ENCODE results near the gene PIGQ.
"Not testable (repeated sequence)": the region's sequence is repeated elsewhere in the genome, so short reads cannot be mapped to it uniquely, and the experiment has no call there.

Gene PIGQ

DNA sequence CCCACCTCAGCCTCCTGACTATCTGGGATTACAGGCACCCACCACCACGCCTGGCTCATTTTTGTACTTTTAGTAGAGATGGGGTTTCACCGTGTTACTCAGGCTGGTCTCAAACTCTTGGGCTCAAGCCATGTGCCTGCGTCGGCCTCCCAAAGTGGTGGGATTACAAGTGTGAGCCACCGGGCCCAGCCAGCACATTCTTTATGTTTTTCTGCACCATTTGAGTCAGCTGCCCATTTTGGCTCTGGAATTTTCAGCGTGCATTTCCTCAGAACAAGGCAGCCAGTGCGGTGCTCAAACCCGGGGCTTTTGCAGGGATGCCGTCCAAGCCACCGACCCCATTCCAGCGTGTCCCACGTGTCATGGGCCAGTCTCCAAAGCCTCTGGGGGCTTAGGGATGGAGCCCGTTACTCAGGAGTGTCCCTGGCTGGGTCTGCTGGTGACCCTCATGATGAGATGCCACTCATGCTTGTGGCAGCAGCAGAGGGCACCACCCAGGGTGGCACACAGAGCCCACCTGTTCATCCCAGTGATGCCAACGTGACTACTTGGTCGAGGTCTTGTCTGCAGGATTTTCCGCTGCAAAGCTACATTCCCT is 16.4 kb downstream of the PIGQ start:
- DNase-seq (ENCODE audit: low spot score), result no peak

DNA sequence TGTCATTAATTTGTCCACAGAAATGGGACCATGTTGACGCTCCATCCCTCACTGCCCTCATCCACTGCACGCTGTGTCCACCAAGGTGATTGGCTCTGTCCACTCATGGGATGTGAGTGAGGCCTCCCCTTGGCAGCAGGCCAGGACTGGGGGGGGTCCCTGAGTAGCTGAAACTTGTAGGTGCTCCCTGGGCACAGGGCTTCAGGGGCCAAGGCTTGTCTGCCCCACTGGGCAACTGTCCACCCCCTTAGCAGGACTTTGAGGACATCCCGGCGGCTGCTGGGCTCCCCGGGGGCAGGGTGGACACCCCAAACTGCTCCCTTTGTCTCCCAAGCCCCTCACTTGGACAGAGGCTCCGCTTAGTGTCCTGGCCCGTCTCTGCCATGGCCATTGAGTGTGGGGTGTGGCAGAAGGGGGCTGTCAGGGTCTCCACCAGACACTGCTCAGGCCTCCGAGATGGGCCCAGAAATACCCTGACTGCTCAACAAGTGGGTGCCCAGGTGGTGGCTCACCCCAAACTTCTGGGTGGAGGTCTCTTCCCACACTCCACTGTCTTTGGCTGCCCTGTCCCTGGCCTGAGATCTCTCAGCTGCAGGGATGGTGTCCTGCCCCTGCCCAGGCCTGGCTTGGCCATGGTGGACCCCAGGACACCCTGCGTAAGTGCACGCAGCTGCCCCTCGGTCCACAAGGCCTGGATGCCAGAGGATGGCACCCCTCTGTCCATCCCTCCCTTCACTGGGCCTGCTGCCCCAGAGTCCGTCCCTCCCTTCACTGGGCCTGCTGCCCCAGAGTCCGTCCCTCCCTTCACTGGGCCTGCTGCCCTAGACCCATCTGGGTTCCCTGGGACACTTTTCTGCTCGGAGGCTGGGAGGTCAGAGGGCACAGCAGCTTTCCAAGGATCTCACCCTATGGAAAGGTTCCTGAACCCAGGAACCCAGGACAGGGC is 17.1 kb downstream of the PIGQ start:
- DNase-seq (ENCODE audit: low spot score), result no peak

DNA sequence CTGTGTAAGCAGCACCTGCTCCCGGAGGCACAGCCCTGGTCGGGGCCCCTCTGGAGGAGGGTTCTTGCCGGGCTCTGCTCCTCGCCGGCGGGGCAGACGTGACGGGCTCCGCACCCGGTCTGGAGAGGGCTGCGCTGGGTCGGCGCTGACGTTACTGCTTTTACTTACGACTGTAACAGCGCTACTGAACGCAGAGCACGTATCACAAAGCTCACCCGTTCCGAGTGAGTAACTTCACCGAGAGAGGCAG is 18.8 kb downstream of the PIGQ start:
- no peak for DNase-seq (ENCODE audit: low spot score)

DNA sequence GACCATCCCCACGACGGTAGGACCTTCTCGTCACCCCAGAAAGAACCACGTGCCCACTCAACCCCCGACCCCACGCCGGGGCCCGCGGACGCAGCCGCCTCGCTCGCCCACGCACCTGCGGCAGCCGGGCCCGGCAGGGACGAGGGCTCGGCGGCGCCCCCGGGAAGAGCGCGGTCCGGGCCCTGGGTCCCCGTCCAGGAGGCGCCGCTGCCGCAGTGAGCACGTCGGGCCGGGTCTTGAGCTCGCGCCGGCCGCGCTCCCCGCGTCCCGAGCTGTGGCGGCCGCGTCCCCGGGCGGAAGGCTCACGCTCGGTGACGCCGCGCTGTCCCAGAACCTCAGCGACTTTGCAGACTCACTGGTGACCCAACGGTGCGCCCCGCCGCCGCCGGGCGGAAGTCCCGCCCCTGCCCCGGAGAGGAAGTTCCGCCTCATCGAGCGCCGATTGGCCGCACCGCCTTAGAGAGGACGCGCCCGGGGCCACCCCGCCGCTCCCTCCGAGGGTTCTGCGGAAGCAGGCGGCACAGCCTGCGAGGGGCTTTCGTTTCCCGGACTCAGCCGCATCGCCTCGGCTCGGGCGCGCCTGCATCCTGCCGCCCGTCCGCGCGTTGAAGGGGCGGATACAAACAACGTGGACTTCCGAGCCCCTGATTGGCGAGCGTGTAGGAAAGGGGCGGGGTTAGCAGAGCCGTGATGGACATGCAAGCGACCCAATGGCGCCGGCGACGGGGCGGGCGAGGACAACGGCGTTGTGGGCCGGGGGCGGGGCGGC is 19.3 kb downstream of the PIGQ start:
- DNase-seq (ENCODE audit: low spot score), result peak; percentile 98

DNA sequence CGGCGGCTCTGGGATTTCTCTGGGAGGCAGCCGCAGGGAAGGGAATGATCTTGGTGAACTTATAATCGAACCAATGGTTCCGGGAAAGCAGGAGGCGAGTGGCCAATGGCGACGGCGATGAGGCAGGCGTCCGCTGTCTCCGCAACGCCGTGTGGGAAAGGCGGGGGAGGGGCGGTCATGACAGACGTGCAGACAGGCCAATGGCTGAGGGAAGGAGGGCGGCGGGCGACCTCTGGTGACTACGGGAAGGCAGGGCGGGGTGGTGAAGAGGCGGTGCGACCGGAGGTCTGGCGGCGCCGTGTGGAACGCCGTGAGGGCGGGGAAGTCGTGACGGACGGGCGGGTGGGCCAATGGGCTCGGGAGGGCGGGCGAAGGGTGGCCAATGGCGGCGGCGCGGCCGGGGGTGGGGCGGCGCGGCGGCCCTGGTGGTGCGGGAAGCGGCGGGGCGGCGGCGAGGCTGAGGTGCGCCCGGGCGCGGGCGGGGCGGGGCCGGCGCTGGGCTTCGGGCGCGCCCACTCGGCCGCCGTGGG is 20.0 kb downstream of the PIGQ start, which contains the start of gene RAB40C:
Gene RAB40C, plus strand, starts transcription at position 409 of the 530 bp plus-strand sequence. CDS start 226 bp downstream, outside the sequence.
- peak; percentile 100 for DNase-seq (ENCODE audit: low spot score)

DNA sequence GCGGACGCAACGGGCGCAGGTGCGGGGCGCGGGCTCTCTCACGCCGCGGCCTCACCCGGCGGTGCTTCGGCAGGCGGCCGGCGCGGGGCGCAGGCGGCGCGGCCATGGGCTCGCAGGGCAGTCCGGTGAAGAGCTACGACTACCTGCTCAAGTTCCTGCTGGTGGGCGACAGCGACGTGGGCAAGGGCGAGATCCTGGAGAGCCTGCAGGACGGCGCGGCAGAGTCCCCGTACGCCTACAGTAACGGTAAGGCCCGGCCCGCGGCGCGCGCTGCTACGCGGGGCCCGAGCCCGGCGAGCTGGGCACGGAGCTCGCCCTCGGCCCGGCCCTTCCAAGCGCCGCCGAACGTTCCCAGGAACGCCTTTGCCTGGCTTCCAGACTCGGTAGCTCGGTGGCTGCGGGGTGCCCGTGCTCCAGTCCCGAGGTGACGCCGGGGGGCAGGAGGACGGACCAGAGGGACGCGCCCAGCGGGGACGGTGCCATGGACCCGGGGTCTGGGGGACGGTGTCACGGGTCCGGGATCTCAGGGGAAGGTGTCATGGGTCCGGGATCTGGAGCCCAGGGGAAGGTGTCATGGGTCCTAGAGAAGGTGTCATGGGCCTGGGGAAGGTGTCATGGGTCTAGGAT is 20.5 kb downstream of the PIGQ start:
- peak; percentile 67 for DNase-seq (ENCODE audit: low spot score)

DNA sequence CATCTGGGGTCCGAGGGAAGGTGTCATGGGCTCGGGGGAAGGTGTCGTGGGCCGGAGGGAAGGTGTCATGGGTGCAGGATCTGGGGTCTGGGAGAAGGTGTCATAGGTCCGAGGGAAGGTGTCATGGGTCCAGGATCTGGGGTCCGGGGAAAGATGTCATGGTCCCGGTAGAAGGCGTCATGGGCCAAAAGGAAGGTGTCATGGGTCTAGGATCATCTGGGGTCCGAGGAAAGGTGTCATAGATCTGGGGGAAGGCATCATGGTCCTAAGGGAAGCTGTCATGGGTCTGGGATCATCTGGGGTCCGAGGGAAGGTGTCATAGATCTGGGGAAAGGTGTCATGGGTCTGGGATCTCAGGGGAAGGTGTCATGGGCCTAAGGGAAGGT is 21.0 kb downstream of the PIGQ start:
- no peak for DNase-seq (ENCODE audit: low spot score)

DNA sequence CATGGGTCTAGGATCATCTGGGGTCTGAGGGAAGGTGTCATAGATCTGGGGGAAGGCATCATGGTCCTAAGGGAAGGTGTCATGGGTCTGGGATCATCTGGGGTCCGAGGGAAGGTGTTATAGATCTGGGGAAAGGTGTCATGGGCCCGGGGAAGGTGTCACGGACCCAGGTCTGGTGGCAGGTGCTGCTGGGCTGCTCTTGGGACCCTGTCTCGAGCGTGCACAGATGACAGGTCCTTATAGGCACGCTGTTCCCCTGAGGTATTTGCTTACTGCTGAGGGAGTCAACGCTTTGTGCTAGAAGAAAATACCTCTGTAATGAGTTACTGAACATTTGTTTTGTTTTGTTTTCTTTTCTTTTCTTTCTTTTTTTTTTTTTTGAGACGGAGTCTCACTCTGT is 21.5 kb downstream of the PIGQ start:
- no peak for DNase-seq (ENCODE audit: low spot score)

DNA sequence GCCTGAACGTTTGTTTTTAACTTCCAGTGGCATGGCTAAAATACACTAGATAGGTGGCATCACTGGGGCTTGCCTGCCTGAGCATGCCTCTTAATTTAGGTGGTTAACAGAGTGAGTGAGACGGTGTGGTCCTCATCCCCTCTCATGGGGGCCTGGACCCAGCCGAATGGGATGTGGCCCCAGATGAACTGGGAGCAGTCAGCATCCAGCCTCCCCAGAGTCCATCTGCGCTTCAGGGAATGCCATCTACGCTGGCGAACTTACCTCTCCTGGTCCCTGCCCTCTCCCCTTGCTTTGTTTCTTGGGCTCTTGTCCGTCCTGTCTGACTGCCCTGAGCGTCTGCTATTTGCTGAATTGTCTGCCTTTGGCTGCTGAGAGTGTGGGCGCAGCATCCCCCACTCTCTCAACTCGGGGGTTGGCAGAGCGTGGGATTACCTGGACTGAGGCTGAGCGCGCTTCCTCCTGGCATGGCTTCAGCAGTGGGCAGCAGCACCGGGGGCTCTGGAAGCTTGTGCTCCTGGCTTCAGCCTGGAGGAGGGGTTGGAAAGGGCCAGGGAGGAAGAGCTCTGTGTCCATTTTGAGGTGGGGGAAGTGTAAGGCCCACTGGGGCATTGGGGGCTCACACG is 22.2 kb downstream of the PIGQ start:
- no peak for DNase-seq (ENCODE audit: low spot score)

DNA sequence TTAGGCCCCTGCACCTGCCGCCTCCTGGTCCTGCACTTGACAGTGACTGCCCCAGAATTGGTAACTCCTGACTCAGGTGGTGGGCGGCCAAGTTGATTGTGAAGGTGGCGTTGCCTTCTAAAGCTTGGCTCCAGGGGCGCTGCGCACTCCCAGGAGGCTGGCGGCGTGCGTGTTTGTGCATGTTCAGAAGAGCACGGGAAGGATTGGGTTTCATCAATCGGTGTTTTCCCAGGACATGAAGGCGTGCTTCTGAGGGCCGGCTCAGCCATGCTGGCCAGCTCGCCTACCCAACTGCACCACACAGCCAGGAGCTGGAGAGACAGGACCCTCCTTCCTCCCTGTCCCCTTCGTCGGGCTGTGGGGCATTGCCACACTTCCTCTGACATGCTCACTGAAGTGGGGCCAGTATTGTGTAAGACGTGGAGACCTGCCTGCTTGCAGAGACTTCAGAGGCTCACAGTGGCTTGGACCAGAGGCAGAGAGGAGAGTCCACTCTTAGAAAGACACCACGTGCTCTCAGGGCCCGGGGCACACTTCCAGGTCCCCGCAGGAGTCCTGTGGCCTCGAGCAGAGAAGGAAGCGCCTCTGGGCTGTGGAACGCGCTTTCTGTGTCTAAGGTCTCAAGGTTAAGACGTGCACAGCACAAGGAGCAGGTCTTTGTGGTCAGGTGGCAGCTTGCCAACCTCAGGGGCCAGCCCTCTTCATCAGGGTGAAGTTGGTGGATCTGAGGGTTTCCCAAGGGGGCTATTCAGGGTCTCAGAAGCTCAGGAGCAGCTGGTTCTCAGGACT is 22.9 kb downstream of the PIGQ start:
- peak; percentile 21 for DNase-seq (ENCODE audit: low spot score)

DNA sequence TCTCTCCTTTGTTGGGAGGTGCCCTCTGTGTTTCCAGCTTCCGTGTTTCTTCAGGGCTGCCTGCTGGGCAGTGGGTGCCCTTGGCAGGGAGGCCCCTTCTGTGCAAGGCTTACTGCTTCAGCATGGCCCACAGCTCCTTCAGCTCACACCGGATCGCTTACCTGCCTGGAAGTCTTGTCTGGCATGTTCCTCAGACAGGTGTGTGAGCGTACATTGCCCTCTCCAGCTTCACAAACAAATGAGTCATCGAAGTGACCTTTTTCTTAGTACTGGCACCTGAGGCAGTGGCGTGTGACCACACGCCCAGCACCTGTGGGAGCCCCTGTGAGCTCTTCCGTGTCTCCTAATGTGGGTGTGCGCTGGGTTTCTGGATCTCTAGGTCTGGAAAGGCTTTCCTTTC is 23.6 kb downstream of the PIGQ start:
- no peak for DNase-seq (ENCODE audit: low spot score)

DNA sequence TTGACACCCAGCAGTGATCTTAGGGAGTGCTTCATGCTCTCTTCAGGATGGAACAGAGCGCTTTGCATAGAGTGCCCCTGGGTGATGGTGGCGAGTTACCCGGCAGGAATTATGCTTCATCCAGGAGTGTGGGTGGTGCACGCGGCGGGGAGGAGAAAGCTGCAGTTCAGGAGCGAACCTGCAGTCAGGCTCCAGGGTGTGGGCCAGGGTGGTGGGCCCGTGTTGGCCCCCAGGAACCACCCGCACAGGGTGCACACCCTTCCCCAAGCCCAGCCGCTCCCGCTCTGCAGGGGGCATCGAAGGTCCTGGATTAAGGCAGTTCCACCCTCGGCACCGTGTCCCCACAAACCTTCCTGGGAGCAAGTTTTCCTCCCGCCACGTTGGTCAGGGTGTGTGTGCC is 24.0 kb downstream of the PIGQ start:
- DNase-seq (ENCODE audit: low spot score), result no peak

DNA sequence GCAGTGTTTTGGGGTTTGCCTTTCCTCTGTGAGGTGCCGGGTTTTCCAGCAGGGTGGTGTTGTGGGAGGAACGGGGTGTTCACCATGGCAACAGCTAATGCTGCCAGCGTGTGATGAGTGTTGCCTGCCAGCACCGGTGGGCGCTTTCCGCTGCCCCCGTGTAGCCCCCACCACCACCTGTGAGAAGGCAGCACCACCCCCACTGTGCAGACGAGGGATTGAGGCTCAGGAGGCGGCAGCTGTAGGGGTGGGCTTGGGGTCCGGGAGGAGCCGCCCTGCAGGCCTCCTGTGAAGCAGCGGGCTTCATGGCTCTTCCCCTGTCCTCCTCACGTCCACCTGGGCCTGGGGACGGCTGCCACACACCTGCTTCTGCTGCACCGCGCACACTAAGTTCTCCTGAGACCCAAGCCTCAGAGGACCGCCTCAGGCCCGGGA is 25.3 kb downstream of the PIGQ start:
- DNase-seq (ENCODE audit: low spot score), result no peak

DNA sequence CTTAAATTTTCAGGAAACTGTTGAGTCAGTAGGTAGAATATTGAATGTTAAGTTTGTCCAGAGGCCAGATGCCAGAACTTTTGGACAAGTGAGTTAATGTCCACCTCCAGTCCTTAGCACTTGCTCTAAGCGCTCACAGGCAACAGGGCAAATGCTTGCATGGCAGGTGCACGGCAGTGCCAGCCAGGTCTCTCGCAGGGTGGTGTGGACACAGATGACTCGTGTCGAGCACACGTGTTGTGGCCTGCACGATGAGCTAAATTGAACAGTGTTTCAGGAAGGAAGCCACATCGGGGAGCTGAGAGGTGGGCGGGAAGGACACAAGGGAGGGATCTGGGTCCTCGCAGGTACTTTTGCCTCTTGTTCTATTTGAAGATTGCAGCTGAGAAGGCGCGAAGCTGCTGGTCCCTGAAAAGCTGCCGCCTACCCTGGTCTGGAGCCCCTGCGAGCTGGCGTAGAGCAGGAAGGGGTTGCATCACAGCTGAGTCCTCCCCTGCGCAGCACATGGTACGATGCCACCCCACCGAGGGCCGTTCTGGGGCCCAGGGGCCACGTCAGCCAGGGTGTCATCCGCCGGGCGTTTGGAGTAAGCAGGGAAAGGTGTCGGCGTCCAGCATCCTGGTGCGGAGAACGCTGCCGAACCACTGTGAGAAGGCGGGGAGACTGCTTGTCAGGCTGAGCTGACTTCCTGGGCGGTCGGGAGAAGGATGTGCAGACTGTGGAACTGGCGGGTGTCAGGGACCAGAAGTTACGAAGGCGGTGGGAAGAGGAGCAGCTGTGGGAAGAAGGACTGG is 26.4 kb downstream of the PIGQ start:
- DNase-seq (ENCODE audit: low spot score), result no peak

DNA sequence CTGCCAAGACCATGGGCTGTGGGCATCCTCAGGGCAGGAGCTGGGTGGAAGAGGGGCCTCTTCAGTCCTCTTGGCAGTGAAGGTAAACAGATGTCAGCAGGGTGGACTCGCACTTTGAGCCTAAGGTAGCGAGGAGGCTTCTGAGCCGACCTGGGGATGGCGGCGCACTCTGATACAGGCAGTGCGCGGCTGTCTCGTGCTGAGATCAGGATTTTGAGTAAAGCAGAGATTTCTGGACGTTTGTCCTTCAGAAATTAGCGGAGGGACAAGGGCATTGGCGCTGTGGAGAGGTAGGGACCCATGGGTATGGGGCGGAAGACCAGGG is 26.9 kb downstream of the PIGQ start:
- no peak for DNase-seq (ENCODE audit: low spot score)

DNA sequence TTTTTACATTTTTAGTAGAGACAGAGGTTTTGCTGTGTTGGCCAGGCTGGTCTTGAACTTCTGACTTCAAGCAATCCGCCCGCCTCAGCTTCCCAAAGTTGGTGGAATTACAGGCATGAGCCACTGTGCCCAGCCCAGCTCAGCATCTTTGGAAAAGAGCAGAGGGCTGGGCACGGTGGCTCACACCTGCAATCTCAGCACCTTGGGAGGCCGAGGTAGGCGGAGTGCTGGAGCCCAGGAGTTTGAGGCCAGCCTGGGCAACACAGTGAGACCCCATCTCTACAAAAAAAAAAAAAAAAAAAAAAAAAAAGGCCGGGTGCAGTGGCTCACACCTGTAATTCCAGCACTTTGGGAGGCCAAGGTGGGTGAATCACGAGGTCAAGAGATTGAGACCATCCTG is 27.9 kb downstream of the PIGQ start:
- not testable (repeated sequence) for DNase-seq (ENCODE audit: low spot score)

DNA sequence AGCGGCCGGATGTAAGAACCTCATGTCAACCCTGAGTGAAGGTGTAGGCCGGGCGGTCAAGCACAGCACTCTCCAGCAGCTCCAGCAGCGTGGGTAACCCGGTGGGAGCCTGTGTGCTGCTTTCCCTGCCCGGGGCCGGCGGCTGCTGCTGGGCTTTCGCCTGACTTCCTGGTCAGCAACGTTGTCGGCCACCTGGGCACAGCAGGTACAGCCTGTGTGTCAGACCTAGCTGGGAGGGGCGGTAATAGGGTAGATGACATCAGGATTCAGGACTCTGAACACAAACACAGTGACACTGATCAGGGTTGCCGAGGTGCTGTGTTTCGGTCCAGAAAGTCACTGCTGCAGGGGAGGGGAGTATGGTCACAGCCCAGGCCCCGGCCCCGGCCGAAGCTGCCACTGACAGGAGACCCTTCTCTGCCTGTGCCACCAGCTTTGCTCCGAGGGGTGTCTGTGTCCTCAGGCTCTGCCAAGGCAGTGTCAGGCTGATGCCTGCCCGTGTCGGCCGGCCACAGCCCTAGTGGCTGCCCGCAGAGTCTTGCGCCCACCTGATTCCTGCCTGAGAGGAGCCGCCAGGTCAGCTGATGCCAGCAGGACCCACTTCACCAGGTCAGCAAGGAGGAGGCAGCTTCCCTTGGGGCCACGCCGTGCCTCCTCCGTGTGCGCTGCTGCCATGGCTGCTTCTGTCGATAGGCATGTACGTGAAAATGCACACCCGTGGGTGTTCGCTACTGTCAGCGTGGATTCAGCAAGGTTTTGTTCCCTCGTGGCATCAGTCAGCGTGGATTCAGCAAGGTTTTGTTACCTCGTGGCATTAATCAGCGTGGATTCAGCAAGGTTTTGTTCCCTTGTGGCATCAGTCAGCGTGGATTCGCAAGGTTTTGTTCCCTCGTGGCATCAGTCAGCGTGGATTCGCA is 29.3 kb downstream of the PIGQ start:
- no peak for DNase-seq (ENCODE audit: low spot score)

DNA sequence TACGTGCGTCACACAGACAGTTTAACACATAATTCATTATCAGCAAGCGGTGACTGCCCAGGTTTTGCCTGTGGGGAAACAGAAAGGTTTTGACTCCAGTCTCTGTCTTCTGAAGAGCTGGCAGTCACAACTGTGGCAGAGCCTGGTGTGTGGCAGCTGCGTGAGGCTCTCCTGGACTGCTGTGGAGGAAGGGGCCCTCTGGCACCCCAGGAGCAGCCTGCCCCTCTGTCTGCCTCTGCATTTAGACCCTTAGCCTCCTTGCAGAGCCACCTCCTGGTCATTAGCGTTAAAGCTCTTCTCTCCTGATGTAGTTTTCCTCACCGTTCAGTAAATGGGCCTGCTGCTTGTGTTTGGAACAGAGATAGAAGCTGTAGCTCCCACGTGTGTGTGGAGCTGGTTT is 31.0 kb downstream of the PIGQ start:
- no peak for DNase-seq (ENCODE audit: low spot score)

DNA sequence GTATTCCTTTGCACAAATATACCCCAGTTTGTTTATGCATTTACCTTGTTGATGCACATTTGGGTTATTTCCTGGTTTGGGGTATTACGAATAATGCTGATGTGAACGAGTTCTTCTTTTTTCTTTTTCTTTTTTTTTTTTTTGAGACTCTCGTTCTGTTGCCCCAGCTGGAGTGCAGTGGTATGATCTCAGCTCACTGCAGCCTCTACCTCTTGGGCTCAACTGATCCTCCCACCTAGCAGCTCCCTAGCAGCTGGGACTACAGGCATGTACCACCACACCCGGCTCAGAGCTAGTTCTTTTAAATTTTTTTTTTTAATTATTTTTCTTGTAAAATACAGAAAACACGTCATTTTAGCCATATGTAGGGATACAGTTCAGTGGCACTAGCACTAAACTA is 34.2 kb downstream of the PIGQ start:
- DNase-seq (ENCODE audit: low spot score), result no peak

Data from GM03348 (cell line).